DLD1 (cell line): ENCODE results near the gene USF2.

ENCODE experiments used
- in situ Hi-C: cut with HindIII; loops from 2 replicates; pipeline ENCODE4 v1.10.0; 2017; ENCODE audit warnings: low sequenced_read_pairs

The USF2 gene

DNA sequence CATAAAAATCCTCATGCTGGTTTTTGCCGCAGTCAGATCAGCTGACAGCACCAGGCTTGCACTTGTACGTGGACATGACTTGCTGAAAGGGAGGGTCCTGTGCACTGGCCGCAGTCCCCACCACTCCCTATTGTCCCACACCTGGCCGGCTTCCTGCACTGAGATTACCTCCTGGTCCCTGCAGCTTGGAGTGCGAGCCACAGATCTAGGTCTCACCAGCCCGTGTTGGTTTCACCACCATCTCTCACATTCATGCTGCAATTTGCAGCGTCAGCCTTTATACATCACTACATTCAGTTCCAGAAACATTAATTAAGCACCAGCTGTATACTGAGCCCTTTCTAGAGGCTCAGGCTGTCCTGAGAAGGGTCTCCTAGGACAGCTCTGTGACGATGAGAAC lies 45.3 kb downstream of the USF2 start:
- in situ Hi-C loops, result no loop called here

DNA sequence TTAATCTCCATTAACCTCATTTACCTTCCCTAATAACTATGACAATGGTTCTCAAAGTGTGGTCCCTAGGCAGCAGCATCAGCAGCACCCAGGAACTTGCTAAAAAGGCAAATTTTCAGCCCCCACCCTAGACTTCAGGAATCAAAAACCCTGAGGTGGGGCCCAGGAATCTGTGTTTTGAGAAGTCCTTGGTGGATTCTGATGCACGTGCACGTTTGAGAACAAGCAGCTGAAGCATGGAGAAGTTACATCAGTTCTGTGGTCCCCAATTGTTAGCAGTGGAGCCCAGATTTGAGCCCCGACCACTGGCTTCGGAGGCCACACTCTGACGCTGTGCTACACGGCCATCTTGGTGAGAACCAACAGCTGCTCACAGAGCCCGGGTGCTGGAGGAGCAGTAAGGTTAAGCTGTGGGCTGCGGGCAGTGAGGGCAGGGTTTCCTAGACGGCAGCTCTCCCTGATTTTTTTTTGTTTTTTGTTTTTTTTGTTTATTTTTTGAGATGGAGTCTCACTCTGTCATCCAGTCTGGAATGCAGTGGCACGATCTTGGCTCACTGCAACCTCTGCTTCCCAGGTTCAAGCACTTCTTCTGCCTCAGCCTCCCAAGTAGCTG lies 46.2 kb downstream of the USF2 start:
- in situ Hi-C loops, result no loop called here

- in situ Hi-C loops, result no loop called here
Observed at GRCh38 chr19:35315883-35316282, 47.1 kb downstream of the USF2 start.

DNA sequence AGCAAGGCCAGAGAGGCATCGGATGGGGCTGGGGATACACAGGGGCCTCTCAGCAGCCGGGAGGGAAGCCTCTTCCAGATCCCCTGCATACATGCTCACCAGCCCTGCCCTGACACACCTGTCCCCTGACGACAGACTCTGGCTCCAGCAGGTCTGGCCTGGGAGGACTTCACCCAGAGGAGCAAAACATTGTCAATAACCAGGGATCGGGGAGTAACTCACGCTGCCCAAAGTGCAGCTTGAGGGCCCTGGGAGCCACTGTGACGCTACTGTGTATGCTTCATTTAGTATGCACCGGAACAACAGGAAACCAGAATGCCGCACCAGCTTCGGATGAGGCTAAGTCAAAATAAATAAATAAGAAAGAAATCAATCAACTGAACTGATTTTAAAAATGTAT lies 47.8 kb downstream of the USF2 start:
- in situ Hi-C loops, result no loop called here

DNA sequence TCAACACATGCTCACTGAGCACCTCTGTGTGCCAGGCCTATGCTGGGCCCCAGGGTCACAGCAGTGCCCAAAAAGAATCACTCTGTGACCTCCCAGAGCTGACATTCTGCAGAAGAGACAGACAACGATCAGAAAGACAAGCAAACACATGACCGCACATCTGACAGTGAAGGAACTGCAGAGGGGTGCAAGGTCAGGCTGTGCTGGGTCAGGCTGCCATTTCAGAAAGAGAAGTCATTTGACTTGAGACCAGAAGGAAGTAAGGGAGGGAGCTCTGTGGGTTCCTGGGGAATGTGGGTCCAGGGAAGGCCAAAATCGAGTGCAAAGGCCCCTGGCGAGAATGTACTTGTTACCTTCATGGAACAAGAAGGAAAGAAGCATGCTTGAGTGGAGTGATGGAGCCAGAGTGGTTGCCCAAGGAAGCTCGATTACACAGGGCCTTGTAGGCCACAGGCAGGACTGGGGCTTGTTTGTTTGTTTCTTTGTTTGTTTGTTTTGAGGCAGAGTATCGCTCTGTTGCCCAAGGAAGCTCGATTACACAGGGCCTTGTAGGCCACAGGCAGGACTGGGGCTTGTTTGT lies 48.8 kb downstream of the USF2 start:
- in situ Hi-C loops, result no loop called here

- in situ Hi-C loops, result no loop called here
Observed at GRCh38 chr19:35318679-35319448, 50.1 kb downstream of the USF2 start.

GRCh38 chr19:35320065-35320713 lies 51.4 kb downstream of the USF2 start:
- in situ Hi-C loops, result no loop called here

DNA sequence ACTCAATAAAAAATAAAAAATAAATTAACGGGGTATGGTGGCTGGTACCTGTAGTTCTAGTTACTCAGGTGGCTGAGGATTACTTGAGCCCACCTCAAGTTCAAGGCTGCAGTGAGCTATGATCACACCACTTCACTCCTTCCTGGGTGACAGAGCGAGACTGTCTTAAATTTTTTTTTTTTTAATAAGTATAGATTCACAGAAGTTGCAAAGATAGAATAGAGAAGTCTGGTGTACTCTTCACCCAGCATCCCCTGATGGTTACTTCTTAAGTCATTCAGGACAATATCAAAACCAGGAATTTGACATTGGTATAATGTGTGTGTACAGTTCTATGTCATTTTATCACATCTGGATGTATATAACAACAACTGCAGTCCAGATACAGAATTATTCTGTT lies 52.5 kb downstream of the USF2 start:
- in situ Hi-C loops, result no loop called here

- in situ Hi-C loops, result no loop called here
Observed at GRCh38 chr19:35322014-35322413, 53.3 kb downstream of the USF2 start.

DNA sequence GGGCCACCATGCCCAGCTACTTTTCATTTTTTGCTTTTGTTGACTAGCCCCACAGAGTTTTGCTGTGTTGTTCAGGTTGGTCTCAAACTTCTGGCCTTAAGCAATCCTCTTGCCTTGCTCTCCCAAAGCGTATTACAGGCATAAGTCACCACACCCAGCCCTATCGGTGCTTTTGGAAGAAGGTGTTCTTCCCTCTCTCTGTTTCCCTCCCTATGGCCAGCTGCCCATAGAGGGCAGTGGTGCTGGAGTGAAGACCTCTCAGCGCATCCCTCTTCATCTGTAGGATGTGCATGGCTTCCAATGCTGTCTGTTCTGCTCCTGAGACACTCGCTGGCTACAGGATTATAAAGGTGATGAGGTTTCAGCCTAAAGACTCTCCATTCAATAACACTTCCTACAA lies 58.9 kb downstream of the USF2 start:
- in situ Hi-C loops, result no loop called here

DNA sequence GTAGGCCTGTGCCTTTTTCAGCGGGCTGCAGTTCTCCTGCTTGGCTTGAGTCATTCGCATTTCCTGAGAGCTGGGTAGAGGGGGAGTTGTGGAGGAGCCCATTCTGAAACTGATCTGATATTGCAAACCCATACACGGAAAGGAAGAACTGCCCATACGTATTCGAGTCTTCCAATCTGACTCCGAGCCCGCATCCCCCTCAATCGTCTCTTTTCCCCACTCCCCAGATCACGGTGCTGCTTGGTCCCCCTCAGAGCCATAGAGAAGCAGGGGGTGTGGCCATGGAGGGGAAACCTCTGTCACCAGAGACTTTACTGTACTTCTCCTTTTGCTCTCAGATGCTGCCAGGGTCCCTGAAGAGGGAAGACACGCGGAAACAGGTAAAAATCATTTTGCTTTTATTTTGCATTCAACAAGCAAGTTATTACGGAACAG lies 60.1 kb downstream of the USF2 start, which contains the start of gene CD22:
Gene CD22 (plus strand): TSS at position 337 of the 435 bp plus-strand sequence. CDS start 2,854 bp downstream, outside the sequence.
- in situ Hi-C loops, result no loop called here

DNA sequence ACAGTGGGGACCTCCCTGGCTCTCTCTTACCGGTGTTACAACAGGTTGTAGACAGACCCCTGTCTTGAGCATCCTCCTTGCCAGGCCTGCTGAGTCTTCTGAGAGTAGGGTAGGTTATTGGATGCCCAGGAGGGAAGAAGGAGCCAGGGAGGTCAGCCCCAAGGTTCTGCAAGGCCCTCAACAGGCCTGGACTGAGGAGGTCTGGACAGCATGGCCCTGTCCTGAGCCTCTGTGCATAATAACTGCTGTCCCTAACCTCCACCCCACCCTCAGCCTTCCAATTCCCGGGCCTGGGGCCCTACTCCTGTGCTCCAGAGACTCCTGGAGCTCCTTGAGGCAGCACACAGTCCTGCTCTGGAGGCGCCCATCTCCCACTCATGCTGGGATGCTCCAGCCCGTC lies 60.6 kb downstream of the USF2 start:
- in situ Hi-C loops, result no loop called here
